Neural progenitor cell (in vitro differentiated cells): Measurements from ENCODE around the gene DNAJC30. TPM values are rescaled to one million over a fixed set of nuclear protein-coding genes. Genes with fewer than 3 reads are reported as not detected.

Experiments
- DNase-seq: peaks from one replicate; pipeline ENCODE4 v3.0.0-alpha.2; 2016; ENCODE audit warnings: low spot score
- H2AFZ ChIP-seq: fragments of 200-600 bp; sonication (generic); replicated peaks from 2 replicates; pipeline ENCODE4 v1.6.1; 2016; ENCODE audit warnings: antibody characterized with exemption
- H3F3A ChIP-seq: fragments of 200-600 bp; sonication (generic); 2 replicates; pipeline ENCODE4 v1.6.1; 2016; ENCODE audit warnings: antibody characterized with exemption, low read depth
- H3K27ac ChIP-seq: fragments of 200-600 bp; sonication (generic); 2 replicates; pipeline ENCODE4 v1.5.1; 2016; ENCODE audit warnings: mild to moderate bottlenecking
- H3K27me3 ChIP-seq: fragments of 200-600 bp; sonication (generic); 2 replicates; pipeline ENCODE4 v1.6.1; 2016; ENCODE audit warnings: mild to moderate bottlenecking, moderate library complexity
- H3K36me3 ChIP-seq: fragments of 200-600 bp; sonication (generic); 2 replicates; pipeline ENCODE4 v1.5.1; 2016
- H3K4me1 ChIP-seq: fragments of 200-600 bp; sonication (generic); 2 replicates; pipeline ENCODE4 v1.6.1; 2016; ENCODE audit warnings: mixed run types
- H3K4me2 ChIP-seq: fragments of 200-600 bp; sonication (generic); 2 replicates; pipeline ENCODE4 v1.6.1; 2016
- H3K4me3 ChIP-seq: fragments of 200-600 bp; sonication (generic); 2 replicates; pipeline ENCODE4 v1.5.1; 2016
- H3K79me2 ChIP-seq: fragments of 200-600 bp; sonication (generic); 2 replicates; pipeline ENCODE4 v1.6.1; 2016; ENCODE audit warnings: low read depth
- H3K9ac ChIP-seq: fragments of 200-600 bp; sonication (generic); 2 replicates; pipeline ENCODE4 v1.6.1; 2016
- H3K9me3 ChIP-seq: fragments of 200-600 bp; sonication (generic); 2 replicates; pipeline ENCODE4 v1.5.1; 2016; ENCODE audit warnings: low read depth
- H4K20me1 ChIP-seq: fragments of 200-600 bp; sonication (generic); 2 replicates; pipeline ENCODE4 v1.6.1; 2016; ENCODE audit warnings: low read depth
- H3K27ac Mint-ChIP-seq: 3 replicates; pipeline ENCODE4 v1.8.0; 2021; ENCODE audit warnings: mixed read lengths
- H3K27me3 Mint-ChIP-seq: 2 replicates; pipeline ENCODE4 v1.8.0; 2022; ENCODE audit warnings: low read depth, mild to moderate bottlenecking, inconsistent platforms, moderate library complexity, mixed read lengths; ENCODE audit not compliant: insufficient read depth
- H3K36me3 Mint-ChIP-seq: 3 replicates; pipeline ENCODE4 v1.8.0; 2021; ENCODE audit warnings: mixed read lengths
- H3K4me1 Mint-ChIP-seq: 3 replicates; pipeline ENCODE4 v1.8.0; 2021; ENCODE audit warnings: mixed read lengths
- H3K4me3 Mint-ChIP-seq: 3 replicates; pipeline ENCODE4 v1.8.0; 2021; ENCODE audit warnings: mild to moderate bottlenecking, moderate library complexity, mixed read lengths
- H3K9me3 Mint-ChIP-seq: 3 replicates; pipeline ENCODE4 v1.8.0; 2020; ENCODE audit warnings: mixed read lengths
- CTCF ChIP-seq: fragments of 200-600 bp; sonication (generic); IDR thresholded peaks from 2 replicates; pipeline ENCODE4 v1.5.1; 2017; ENCODE audit warnings: antibody characterized with exemption, mild to moderate bottlenecking
- EZH2 ChIP-seq: fragments of 200-600 bp; sonication (generic); IDR thresholded peaks from 2 replicates; pipeline ENCODE4 v1.6.1; 2017; ENCODE audit warnings: antibody characterized with exemption, mild to moderate bottlenecking, moderate library complexity
- EZH2phosphoT487 ChIP-seq: fragments of 200-600 bp; sonication (generic); IDR thresholded peaks from 2 replicates; pipeline ENCODE4 v1.6.1; 2017; ENCODE audit warnings: antibody characterized with exemption
- total RNA-seq: library from RNA; depleted of rRNA; stranded (reverse); fragments of >200 nt; gene quantifications from 2 replicates; pipeline ENCODE4 v1.2.3, GENCODE V29; 2015; ENCODE audit warnings: low replicate concordance

DNAJC30 gene
- total RNA-seq, 1 donor from 2014 or later: 0.94 TPM

- Mint-ChIP-seq H3K27ac (no peak overlapping the region), H3K36me3 (peaks cover 10% of the 10 kb centered on the region), H3K4me1 (peaks cover 19% of the 10 kb centered on the region), H3K27me3 (peaks cover 7% of the 10 kb centered on the region), H3K9me3 (no peaks in the 10 kb centered on the region), H3K4me3 (no peak overlapping the region)
- H3K4me1 ChIP-seq: peaks cover 9% of the 10 kb centered on the region
- H4K20me1 ChIP-seq: peaks cover 24% of the 10 kb centered on the region
- no peaks in the 10 kb centered on the region for H3K9me3 ChIP-seq
- no peak overlapping the region for H3K4me2 ChIP-seq
- H2AFZ ChIP-seq: no peak overlapping the region
- H3K79me2 ChIP-seq: no peaks in the 10 kb centered on the region
- DNase-seq: no peak
- no peaks in the 10 kb centered on the region for H3K36me3 ChIP-seq
- no peak overlapping the region for H3K9ac ChIP-seq
- TF ChIP-seq CTCF (no peak), EZH2phosphoT487 (no peak), EZH2 (no peak)
- peaks cover 16% of the 10 kb centered on the region for H3F3A ChIP-seq
- H3K4me3 ChIP-seq: no peak overlapping the region
- H3K27me3 ChIP-seq: no peaks in the 10 kb centered on the region
- H3K27ac ChIP-seq: no peak overlapping the region
Measured at GRCh38 chr7:73702665-73703064, 19.4 kb upstream of the DNAJC30 start.

- Histone ChIP-seq H3K9ac (no peak overlapping the region), H4K20me1 (peaks cover 24% of the 10 kb centered on the region), H3K36me3 (no peaks in the 10 kb centered on the region), H3F3A (peaks cover 16% of the 10 kb centered on the region), H3K4me2 (no peak overlapping the region), H3K27ac (no peak overlapping the region), H3K4me1 (peaks cover 9% of the 10 kb centered on the region), H3K4me3 (no peak overlapping the region), H3K79me2 (no peaks in the 10 kb centered on the region), H3K27me3 (no peaks in the 10 kb centered on the region), H3K9me3 (no peaks in the 10 kb centered on the region), H2AFZ (no peak overlapping the region)
- Mint-ChIP-seq H3K9me3 (no peaks in the 10 kb centered on the region), H3K27me3 (peaks cover 7% of the 10 kb centered on the region), H3K4me1 (peaks cover 19% of the 10 kb centered on the region), H3K4me3 (peak overlapping the region; percentile 27), H3K27ac (peak overlapping the region; percentile 69), H3K36me3 (peaks cover 10% of the 10 kb centered on the region)
- DNase-seq: no peak
- TF ChIP-seq EZH2 (no peak), CTCF (no peak), EZH2phosphoT487 (no peak)
Measured at GRCh38 chr7:73702226-73702625, 19.0 kb upstream of the DNAJC30 start.

- H3K79me2 ChIP-seq: no peaks in the 10 kb centered on the region
- H3K4me2 ChIP-seq: no peak overlapping the region
- no peak overlapping the region for H2AFZ ChIP-seq
- H3K9me3 Mint-ChIP-seq: no peaks in the 10 kb centered on the region
- H3K27ac ChIP-seq: no peak overlapping the region
- H3K4me1 Mint-ChIP-seq: peaks cover 16% of the 10 kb centered on the region
- H3K27me3 ChIP-seq: no peaks in the 10 kb centered on the region
- H3K9ac ChIP-seq: no peak overlapping the region
- H3K27ac Mint-ChIP-seq: no peak overlapping the region
- no peak for TF ChIP-seq EZH2
- TF ChIP-seq EZH2phosphoT487: no peak
- peak; percentile 61 for TF ChIP-seq CTCF
- H3K9me3 ChIP-seq: no peaks in the 10 kb centered on the region
- H3K36me3 Mint-ChIP-seq: peaks cover 10% of the 10 kb centered on the region
- DNase-seq: peak; percentile 75
- peaks cover 9% of the 10 kb centered on the region for H3K4me1 ChIP-seq
- H3K4me3 Mint-ChIP-seq: no peak overlapping the region
- no peaks in the 10 kb centered on the region for H3K36me3 ChIP-seq
- H4K20me1 ChIP-seq: peaks cover 21% of the 10 kb centered on the region
- peaks cover 16% of the 10 kb centered on the region for H3F3A ChIP-seq
- peaks cover 11% of the 10 kb centered on the region for H3K27me3 Mint-ChIP-seq
- H3K4me3 ChIP-seq: no peak overlapping the region
Measured at GRCh38 chr7:73701357-73701995, 18.2 kb upstream of the DNAJC30 start.
